Raji (cell line): ENCODE data around the gene POP5.

Source experiments
- POLR2A ChIP-seq: IDR thresholded peaks from 2 replicates; pipeline ENCODE4 v1.6.1; 2011; ENCODE audit warnings: low read depth, low read length, control low read depth; ENCODE audit not compliant: insufficient read depth

POP5 gene, protein sequence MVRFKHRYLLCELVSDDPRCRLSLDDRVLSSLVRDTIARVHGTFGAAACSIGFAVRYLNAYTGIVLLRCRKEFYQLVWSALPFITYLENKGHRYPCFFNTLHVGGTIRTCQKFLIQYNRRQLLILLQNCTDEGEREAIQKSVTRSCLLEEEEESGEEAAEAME

GRCh38 chr12:120580787-120581723 is at the start of gene POP5:
POP5 (minus strand) TSS chr12:120581402; CDS start chr12:120581362, 40 bp downstream.
- peak; percentile 94 for TF ChIP-seq POLR2A

GRCh38 chr12:120630104-120630892 is 49.1 kb upstream of the POP5 start:
- no peak for TF ChIP-seq POLR2A

GRCh38 chr12:120628919-120629318 is 47.7 kb upstream of the POP5 start:
- no peak for TF ChIP-seq POLR2A

GRCh38 chr12:120625557-120626419 is 44.6 kb upstream of the POP5 start:
- no peak for TF ChIP-seq POLR2A

DNA sequence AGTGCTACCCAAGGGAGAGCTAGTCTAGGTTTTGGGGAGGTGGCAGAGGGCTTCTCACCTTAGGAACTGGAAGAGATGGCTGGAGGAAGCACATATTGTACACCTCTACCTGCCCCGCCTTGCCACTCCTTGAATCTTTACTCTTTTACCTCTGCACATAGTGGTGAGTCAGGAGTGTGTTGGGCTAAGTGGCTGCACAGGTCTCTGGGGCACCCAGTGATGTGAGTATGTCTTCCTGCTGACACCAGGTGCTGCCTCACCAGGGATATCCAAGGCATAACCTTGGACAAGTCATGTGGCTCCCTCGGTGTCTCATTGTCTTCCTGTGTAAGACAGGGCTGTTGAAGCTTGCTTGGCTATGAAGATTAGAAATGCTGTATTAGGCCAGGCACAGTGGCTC is 39.4 kb upstream of the POP5 start:
- no peak for TF ChIP-seq POLR2A

DNA sequence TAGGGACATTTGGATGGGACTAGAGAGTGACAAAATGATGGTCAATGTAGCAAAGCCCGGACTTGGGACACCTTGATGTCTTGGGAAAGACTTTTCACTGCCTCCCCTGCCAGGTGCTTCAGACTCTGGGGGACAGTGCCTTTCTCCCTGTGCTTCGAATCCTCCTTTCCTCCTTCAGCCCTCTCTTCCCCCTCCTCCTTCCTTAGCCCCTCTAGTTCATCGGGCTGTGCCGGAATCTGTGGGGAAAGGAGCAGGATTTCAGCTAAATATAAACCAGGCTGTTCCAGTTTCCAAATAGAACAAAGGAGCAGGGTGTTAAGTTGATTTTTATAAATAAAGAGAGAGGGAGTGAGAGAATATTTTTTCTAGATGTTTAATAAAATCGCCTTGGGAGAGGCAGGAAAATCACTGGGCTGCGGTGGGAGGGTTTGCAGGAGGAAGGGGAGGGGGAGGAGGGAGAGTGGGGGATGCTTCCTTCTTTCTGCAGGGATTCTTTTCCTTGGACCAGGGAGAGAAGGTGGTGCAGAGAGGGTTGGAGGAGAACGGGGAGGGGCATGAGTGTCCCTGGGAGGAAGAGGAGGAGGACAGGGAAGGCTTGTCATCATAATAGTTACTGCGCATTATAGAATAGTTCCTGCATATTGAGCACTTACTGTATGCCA is 37.9 kb upstream of the POP5 start:
- no peak for TF ChIP-seq POLR2A

DNA sequence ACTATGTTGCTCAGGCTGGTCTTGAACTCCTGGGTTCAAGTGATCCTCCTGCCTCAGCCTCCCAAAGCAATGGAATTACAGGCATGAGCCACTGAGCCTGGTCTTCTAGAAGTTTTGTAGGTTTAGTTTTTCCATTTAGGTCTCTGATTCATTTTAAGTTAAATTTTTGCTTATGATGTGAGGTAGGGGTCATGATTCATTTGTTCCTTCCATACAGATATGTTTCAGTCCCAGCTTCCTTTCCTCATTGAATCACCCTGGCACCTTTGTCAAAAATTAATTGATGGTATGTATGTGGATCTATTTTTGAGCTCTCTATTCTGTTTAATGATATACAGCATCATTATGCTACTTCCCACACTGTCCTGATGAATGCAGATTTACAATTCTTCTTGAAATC is 33.6 kb upstream of the POP5 start:
- TF ChIP-seq POLR2A: no peak

GRCh38 chr12:120610560-120610959 is 29.4 kb upstream of the POP5 start:
- TF ChIP-seq POLR2A: no peak

DNA sequence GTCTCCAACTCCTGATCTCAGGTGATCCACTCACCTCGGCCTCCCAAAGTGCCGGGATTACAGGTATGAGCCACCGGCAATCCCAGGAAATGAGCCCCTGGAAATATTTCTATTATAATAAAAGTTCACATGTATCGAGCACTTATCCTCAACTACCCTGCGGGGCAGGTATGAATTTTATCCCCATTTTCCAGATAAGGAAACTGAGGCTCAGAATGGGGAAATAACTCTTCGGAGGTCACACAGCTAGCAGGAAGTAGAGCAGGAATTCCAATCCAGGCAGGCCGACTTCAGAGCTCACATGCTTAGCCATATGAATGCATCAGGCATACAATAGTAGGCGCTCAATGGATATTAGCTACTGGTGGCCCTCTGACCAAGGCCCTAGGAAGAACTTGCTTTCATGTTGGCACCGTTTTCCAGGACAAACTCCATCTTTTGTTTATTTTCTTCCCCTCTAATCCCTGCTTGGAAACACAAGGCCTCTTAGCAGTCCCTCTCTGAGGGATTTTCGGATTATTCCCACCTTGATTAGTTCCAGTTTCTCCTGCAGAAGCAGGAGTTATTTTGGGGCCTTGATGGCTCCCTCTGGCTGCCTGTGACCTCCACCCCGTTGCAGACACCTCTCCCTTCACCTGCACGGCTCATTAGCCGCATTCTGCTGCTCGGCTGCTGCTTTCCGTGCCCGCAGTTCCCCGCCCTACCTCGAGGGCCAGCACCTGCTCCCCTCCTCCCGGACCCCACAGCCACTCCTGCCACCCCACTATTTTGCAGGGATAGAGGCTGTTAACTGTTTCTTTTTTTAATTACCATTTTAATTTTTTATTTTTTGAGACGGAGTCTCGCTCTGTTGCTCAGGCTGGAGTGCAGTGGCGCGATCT is 18.7 kb upstream of the POP5 start:
- TF ChIP-seq POLR2A: no peak

- no peak for TF ChIP-seq POLR2A
These were observed 17.7 kb upstream of the POP5 start for GRCh38 chr12:120598674-120599463.

- no peak for TF ChIP-seq POLR2A
These were observed 16.7 kb upstream of the POP5 start for GRCh38 chr12:120597861-120598260.

DNA sequence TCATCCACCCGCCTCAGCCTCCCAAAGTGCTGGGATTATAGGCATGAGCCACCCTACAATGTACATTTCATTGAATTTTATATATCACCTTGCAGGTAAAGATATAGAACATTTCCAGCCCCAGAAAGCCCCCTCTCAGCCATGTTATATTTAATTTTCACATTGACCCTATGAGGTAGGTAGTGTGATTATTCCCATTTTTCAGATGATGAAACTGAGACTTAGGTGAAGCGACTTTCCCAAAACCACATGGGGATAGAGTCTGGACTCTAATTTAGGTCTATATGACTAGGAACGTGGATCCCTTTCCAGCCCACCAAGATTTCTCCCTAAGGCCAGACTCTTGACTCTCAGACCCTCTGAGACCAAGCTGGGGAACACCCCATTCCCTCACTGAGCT is 15.7 kb upstream of the POP5 start:
- no peak for TF ChIP-seq POLR2A
